ENCODE measurements around the gene ITPR1.

- TF ChIP-seq POLR2A (IDR thresholded peaks at IDR 0.05) (no peak), CTCF (IDR thresholded peaks at IDR 0.05) (no peak)
Measured at GRCh38 chr3:4655145-4656045, 162.2 kb downstream of the ITPR1 start.
